Psoas muscle (tissue), 8 donors: ENCODE measurements around the gene ASAP3. TPM values are rescaled to one million over a fixed set of nuclear protein-coding genes. Genes with fewer than 3 reads are reported as not detected.

ENCODE experiments used
- ATAC-seq, 4 donors: fragments of 200-7000 bp; cut with Tn5 transposase; one replicate each; pipeline ENCODE4 v1.9.1; 2020; ENCODE audit warnings: moderate library complexity in 3 of 4, mild to moderate bottlenecking in 2 of 4
- DNase-seq, 2 donors: peaks; one replicate each; pipeline ENCODE4 v3.0.0-alpha.2; 2020
- H3K27ac ChIP-seq: fragments of 200-600 bp; one replicate; pipeline ENCODE4 v1.8.0; 2022
- H3K27me3 ChIP-seq, 3 donors: fragments of 200-600 bp in 1 of 3; one replicate each; pipeline versions ENCODE4 v1.6.1 to v1.8.0; 2013 to 2022; ENCODE audit warnings: low read length in 2 of 3, mild to moderate bottlenecking in 2 of 3, moderate library complexity in 1 of 3; ENCODE audit not compliant: insufficient read depth in 3 of 3
- H3K36me3 ChIP-seq, 2 donors: fragments of 200-600 bp in 1 of 2; one replicate each; pipeline versions ENCODE4 v1.6.1 to v1.8.0; 2013 to 2022; ENCODE audit warnings: low read depth in 1 of 2, mild to moderate bottlenecking in 1 of 2, moderate library complexity in 1 of 2; ENCODE audit not compliant: insufficient read depth in 1 of 2
- H3K4me1 ChIP-seq: fragments of 200-600 bp; one replicate; pipeline ENCODE4 v1.8.0; 2022
- H3K4me3 ChIP-seq: fragments of 200-600 bp; one replicate; pipeline ENCODE4 v1.8.0; 2022; ENCODE audit warnings: mild to moderate bottlenecking
- H3K9me3 ChIP-seq: fragments of 200-600 bp; one replicate; pipeline ENCODE4 v1.8.0; 2022
- CTCF ChIP-seq: fragments of 200-600 bp; IDR thresholded peaks from one replicate; pipeline ENCODE4 v1.8.0; 2022; ENCODE audit warnings: antibody characterized with exemption
- WGBS, 3 donors: extraction: QIAGEN DNeasy Blood & Tissue Kit; methylation state at CpG; one replicate each; pipeline versions ENCODE4 v1.1.6 to v1.1.7; 2013; 5-methylcytosine and 5-hydroxymethylcytosine counted together
- intact Hi-C, 2 donors: fragments of 100-400 bp; cut with DNase I; formaldehyde crosslinking; loops; one replicate each; pipeline versions ENCODE4 v1.11.0 to v1.14.2; 2022
- polyA plus RNA-seq, 3 donors: library from polyadenylated mRNA; stranded (reverse); fragments of 200-250 nt; gene quantifications; one replicate each; pipeline ENCODE4 v1.2.3, GENCODE V29; 2013
- total RNA-seq, 4 donors: library from RNA; stranded (reverse); fragmentation: NEBNext Ultra II Directional in 2 of 4; extraction: Animal tissue kit (Norgen Biotek cat#: 25700) in 2 of 4; gene quantifications; one replicate each; pipeline versions ENCODE4 v1.2.1 to v1.2.4, GENCODE V29; 2021 to 2023
- donor health status: healthy with polysubstance abuse.
- donor health status: DM: no; HTN: no; CAD: no; lungs with moderate emphysema.
- donor health status: Bipolar disorder and iron deficiency.
- donor health status: healthy.
- donor health status: DM: yes; HTN: yes; CAD: no.
- donor health status: DM: no; HTN: no; CAD: no.
- donor health status: DM: no; HTN: no; CAD: no.
- donor health status: DM: yes; HTN: yes; CAD: no.

Gene ASAP3
- total and polyA plus RNA-seq, 7 donors: 13.3 to 68.0 (median 45.7) TPM

- Histone ChIP-seq H3K4me3 (no peak overlapping the region), H3K9me3 (no peaks in the 10 kb centered on the region), H3K4me1 (peaks cover 40% of the 10 kb centered on the region), H3K27ac (no peak overlapping the region), H3K36me3 (peaks cover 0 to 40% of the 10 kb centered on the region in 2 donors), H3K27me3 (no peaks in the 10 kb centered on the region)
- intact Hi-C loops: no loop called here
- no peak for TF ChIP-seq CTCF
- DNase-seq (no peak), ATAC-seq (no peak)
- WGBS, 3 donors: 92 to 100% (median 96%) methylated on average over 2 of the region's 2 CpGs
These were observed 87.6 kb downstream of the ASAP3 start for GRCh38 chr1:23396380-23396779.

GRCh38 chr1:23395849-23396248 lies 88.1 kb downstream of the ASAP3 start:
- TF ChIP-seq CTCF: no peak
- Histone ChIP-seq H3K27me3 (no peaks in the 10 kb centered on the region), H3K4me3 (no peak overlapping the region), H3K36me3 (peaks cover 0 to 40% of the 10 kb centered on the region in 2 donors), H3K9me3 (no peaks in the 10 kb centered on the region), H3K27ac (peak overlapping the region; percentile 67), H3K4me1 (peaks cover 35% of the 10 kb centered on the region)
- ATAC-seq: no peak
- intact Hi-C loops: no loop called here
- 91 to 92% (median 92%) methylated on average over 4 of the region's 4 CpGs for WGBS, 3 donors
- DNase-seq: no peak

- peaks cover 30% of the 10 kb centered on the region for H3K4me1 ChIP-seq
- intact Hi-C loops: no loop called here
- no peaks in the 10 kb centered on the region for H3K27me3 ChIP-seq
- H3K36me3 ChIP-seq: peaks cover 0 to 44% of the 10 kb centered on the region in 2 donors
- no peak overlapping the region for H3K4me3 ChIP-seq
- no peaks in the 10 kb centered on the region for H3K9me3 ChIP-seq
- peak overlapping the region; percentile 67 for H3K27ac ChIP-seq
- ATAC-seq: no peak
- 57 to 64% (median 63%) methylated on average over 8 of the region's 8 CpGs for WGBS, 3 donors
- no peak for TF ChIP-seq CTCF
- no peak for DNase-seq
These were observed 88.7 kb downstream of the ASAP3 start for GRCh38 chr1:23395154-23395724.

GRCh38 chr1:23394684-23395083 lies 89.3 kb downstream of the ASAP3 start:
- Histone ChIP-seq H3K4me1 (peaks cover 26% of the 10 kb centered on the region), H3K36me3 (peaks cover 0 to 44% of the 10 kb centered on the region in 2 donors), H3K27me3 (no peaks in the 10 kb centered on the region), H3K9me3 (no peaks in the 10 kb centered on the region), H3K27ac (peak overlapping the region; percentile 67), H3K4me3 (no peak overlapping the region)
- DNase-seq (peak; percentile 90), ATAC-seq (peak; percentile 60 to 85 (median 71))
- intact Hi-C loops: no loop called here
- no peak for TF ChIP-seq CTCF
- WGBS, 3 donors: 21 to 29% (median 23%) methylated on average over 7 of the region's 7 CpGs

- Histone ChIP-seq H3K4me1 (peaks cover 26% of the 10 kb centered on the region), H3K4me3 (no peak overlapping the region), H3K36me3 (peaks cover 0 to 44% of the 10 kb centered on the region in 2 donors), H3K27ac (peak overlapping the region; percentile 67), H3K9me3 (no peaks in the 10 kb centered on the region), H3K27me3 (no peaks in the 10 kb centered on the region)
- intact Hi-C loops: no loop called here
- ATAC-seq (peak in 3 of 4 donors; percentile 7 to 20 (median 10)), DNase-seq (no peak)
- WGBS, 3 donors: 73 to 81% (median 76%) methylated on average over 4 of the region's 4 CpGs
- TF ChIP-seq CTCF: no peak
These were observed 89.8 kb downstream of the ASAP3 start for GRCh38 chr1:23394181-23394580.
